HepG2 (cell line): ENCODE data around the gene PTGES3. TPM values are rescaled to one million over a fixed set of nuclear protein-coding genes. Genes with fewer than 3 reads are reported as not detected.

Source experiments
- ATAC-seq: fragments of 200-7000 bp; cut with Tn5 transposase; 3 replicates; pipeline ENCODE4 v1.9.1; 2020; ENCODE audit warnings: mild to moderate bottlenecking, moderate library complexity
- BruUV-seq: library from RNA; stranded (reverse); fragments of 400-500 nt; replicated peaks from 2 replicates; lab custom pipeline; 2021; lab: Mats Ljungman, UMichigan
- CTCF ChIA-PET: fragments of 300-600 bp; formaldehyde crosslinking; extraction: SDS; loops from one replicate; lab custom pipeline; 2021; ENCODE audit warnings: low total read pairs, inconsistent platforms, low intra/inter-chr PET ratio; lab: Yijun Ruan, JAX
- POLR2A ChIA-PET: fragments of 350-600 bp; sonication (Branson Sonifier 250); formaldehyde crosslinking; loops from one replicate; lab custom pipeline; 2020; ENCODE audit warnings: antibody characterized with exemption, inconsistent platforms; lab: Yijun Ruan, JAX
- DNase-seq: peaks from one replicate; pipeline ENCODE4 v3.0.0-alpha.2; 2015; ENCODE audit warnings: low spot score
- FAIRE-seq: peaks from 3 replicates; lab custom pipeline; 2011; peaks lifted over from hg19 to GRCh38; lab: Jason Lieb, UNC
- H2AFZ ChIP-seq: one replicate; pipeline ENCODE4 v1.6.1; 2011; ENCODE audit warnings: low read length, inconsistent platforms
- H3K27ac ChIP-seq: fragments of 300-600 bp; 3 replicates; pipeline ENCODE4 v1.8.0; 2011; ENCODE audit warnings: mixed run types, mild to moderate bottlenecking, mixed read lengths, low read length, inconsistent platforms; ENCODE audit not compliant: insufficient read depth; ENCODE audit errors: extremely low read length
- H3K27me3 ChIP-seq, 2 experiments: fragments of 200-600 bp in 1 of 2; 2 replicates in 1 of 2; 3 replicates in 1 of 2; pipeline versions ENCODE4 v1.6.0 to v1.8.0; 2011; ENCODE audit warnings: low read length in 2 of 2, mild to moderate bottlenecking in 2 of 2, moderate library complexity in 2 of 2, inconsistent platforms in 1 of 2; ENCODE audit not compliant: insufficient read depth in 2 of 2, control insufficient read depth in 1 of 2
- H3K36me3 ChIP-seq, 2 experiments: fragments of 200-600 bp in 1 of 2; replicated peaks in 1 of 2; 2 replicates in 1 of 2; 3 replicates in 1 of 2; pipeline versions ENCODE4 v1.5.1 to v1.8.0; 2011; ENCODE audit warnings: low read length in 2 of 2, inconsistent platforms in 1 of 2; ENCODE audit not compliant: insufficient read depth in 2 of 2, control insufficient read depth in 1 of 2
- H3K4me1 ChIP-seq: 2 replicates; pipeline ENCODE4 v1.5.1; 2012; ENCODE audit warnings: low read length, inconsistent platforms; ENCODE audit not compliant: insufficient read depth
- H3K4me2 ChIP-seq: 2 replicates; pipeline ENCODE4 v1.6.0; 2011; ENCODE audit warnings: low read depth, low read length, inconsistent platforms
- H3K4me3 ChIP-seq, 3 experiments: fragments of 200-600 bp in 1 of 3; sonication (generic), shearing (Covaris generic) in 1 of 3; replicated peaks in 1 of 3; 2 replicates each; pipeline ENCODE4 v1.5.1; 2011 to 2016; ENCODE audit warnings: low read length in 3 of 3, inconsistent platforms in 2 of 3, low read depth in 2 of 3, mild to moderate bottlenecking in 2 of 3, control low read depth in 1 of 3, mixed read lengths in 1 of 3; ENCODE audit not compliant: insufficient read depth in 1 of 3
- H3K79me2 ChIP-seq: one replicate; pipeline ENCODE4 v1.6.1; 2011; ENCODE audit warnings: low read length, inconsistent platforms; ENCODE audit not compliant: insufficient read depth
- H3K9ac ChIP-seq: 2 replicates; pipeline ENCODE4 v1.6.0; 2011; ENCODE audit warnings: mild to moderate bottlenecking, low read depth, low read length, inconsistent platforms; ENCODE audit not compliant: insufficient read depth
- H3K9me3 ChIP-seq: 2 replicates; pipeline ENCODE4 v1.5.1; 2012; ENCODE audit warnings: mild to moderate bottlenecking, low read length
- H4K20me1 ChIP-seq: 2 replicates; pipeline ENCODE4 v1.6.0; 2011; ENCODE audit warnings: inconsistent platforms, mild to moderate bottlenecking, low read length, moderate library complexity; ENCODE audit not compliant: insufficient read depth
- RBFOX2 ChIP-seq: fragments of 200-400 bp; formaldehyde crosslinking; IDR thresholded peaks from 2 replicates; pipeline ENCODE4 v1.6.1; 2017; ENCODE audit warnings: low read depth, mild to moderate bottlenecking, low read length
- ZNF142 ChIP-seq: sonication (generic); formaldehyde crosslinking; IDR thresholded peaks from 2 replicates; pipeline ENCODE4 v1.4.0; 2020; ENCODE audit warnings: missing genetic modification reagents
- WGBS: methylation state at CpG from one replicate; pipeline ENCODE4 v1.1.6; 2017; ENCODE audit warnings: low lambda C conversion rate; 5-methylcytosine and 5-hydroxymethylcytosine counted together
- in situ Hi-C: cut with HindIII; loops from 2 replicates; pipeline ENCODE4 v1.10.0; 2017; ENCODE audit warnings: low pct_unique_long_range_greater_than_20kb; ENCODE audit not compliant: extremely low pct_ligation_motif_present
- intact Hi-C: fragments of 100-400 bp; cut with micrococcal nuclease; formaldehyde crosslinking; loops from one replicate; pipeline ENCODE4 v1.10.0; 2022; ENCODE audit not compliant: unreplicated experiment
- polyA plus RNA-seq, 8 experiments: library from polyadenylated mRNA; depleted of rRNA in 3 of 8; stranded (reverse) in 7 of 8; unstranded in 1 of 8; fragments of >200 nt; fragmentation: Illumina TruSeq in 4 of 8; extraction: Trizol in 4 of 8; gene quantifications; 2 replicates each; pipeline versions ENCODE4 v1.2.1 to v1.2.3, GENCODE V29; 2011 to 2016; ENCODE audit warnings: low read depth in 4 of 8, missing spikeins in 1 of 8, mixed read lengths in 1 of 8; ENCODE audit not compliant: insufficient read depth in 1 of 8
- total RNA-seq, 5 experiments: library from RNA; depleted of rRNA; stranded (reverse); fragments of >200 nt; fragmentation: Illumina TruSeq; extraction: Trizol; gene quantifications; 2 replicates each; pipeline ENCODE4 v1.2.3, GENCODE V29; 2016; ENCODE audit warnings: low read depth in 1 of 5

Gene PTGES3
- total and polyA plus RNA-seq, 2 of the 13 experiments (the other 11 are each of a cell fraction or from before 2014, with no cell fraction given) = 54.4 to 159 TPM

GRCh38 chr12:56721216-56721615, 33.1 kb upstream of the PTGES3 start:
- Histone ChIP-seq H3K27ac (no peak overlapping the region), H3K4me1 (peaks cover 55% of the 10 kb centered on the region), H3K36me3 (peaks cover 22 to 49% of the 10 kb centered on the region in 2 experiments), H4K20me1 (peaks cover 69% of the 10 kb centered on the region), H3K79me2 (peaks cover 74% of the 10 kb centered on the region), H3K4me3 (no peak overlapping the region), H2AFZ (no peak overlapping the region), H3K9me3 (no peaks in the 10 kb centered on the region), H3K9ac (peak overlapping the region; percentile 31), H3K4me2 (peak overlapping the region; percentile 98), H3K27me3 (peaks cover 0 to 6% of the 10 kb centered on the region in 2 experiments; a peak in 1 of 5 replicates)
- ATAC-seq (no peak), DNase-seq (no peak), FAIRE-seq (no peak)
- no TSS peak for BruUV-seq
- POLR2A ChIA-PET = interaction anchor here (1.2 to 2.7 kb wide), 2 partner anchors 11 to 33 kb away, joined by 3 to 14 read pairs; partner anchors contain the start of gene PTGES3
- CTCF ChIA-PET = no interaction called here
- in situ Hi-C loops = loop anchor here (10.0 kb wide), 1 partner anchor 76 kb away; the partner anchor contains the start of gene ATP5F1B
- 91% methylated on average over 2 of the region's 2 CpGs for WGBS
- intact Hi-C loops = loop anchor here (10.0 kb wide), 1 partner anchor 76 kb away; the partner anchor contains the start of gene ATP5F1B
- 0 out of 2 replicates have a peak, but pooled peaks have one; percentile 35 for TF ChIP-seq RBFOX2
- TF ChIP-seq ZNF142 = no peak
